Left ventricle myocardium superior (tissue), 1 donor: ENCODE measurements around the gene NDFIP2. TPM values are rescaled to one million over a fixed set of nuclear protein-coding genes. Genes with fewer than 3 reads are reported as not detected.
"Not testable (repeated sequence)": the region's sequence is repeated elsewhere in the genome, so short reads cannot be mapped to it uniquely, and the experiment has no call there.

Source experiments
- ATAC-seq: fragments of 200-7000 bp; cut with Tn5 transposase; one replicate; pipeline ENCODE4 v1.9.1; 2020; ENCODE audit warnings: mild to moderate bottlenecking, moderate library complexity
- DNase-seq: peaks from one replicate; pipeline ENCODE4 v3.0.0-alpha.2; 2020
- intact Hi-C: fragments of 100-400 bp; cut with micrococcal nuclease; formaldehyde crosslinking; loops from one replicate; pipeline ENCODE4 v1.11.0; 2022
- total RNA-seq: library from RNA; stranded (reverse); fragmentation: NEBNext Ultra II Directional; extraction: Animal tissue kit (Norgen Biotek cat#: 25700); gene quantifications from one replicate; pipeline ENCODE4 v1.2.1, GENCODE V29; 2021
- donor health status: DM: no; HTN: yes; CAD: no; lungs with severe emphysema.

Gene NDFIP2
- total RNA-seq, 1 donor from 2014 or later: 46.3 TPM

- intact Hi-C loops: no loop called here
- DNase-seq (no peak), ATAC-seq (no peak)
These were observed 76.7 kb downstream of the NDFIP2 start for GRCh38 chr13:79557666-79558065.

- peak; percentile 20 for DNase-seq
- intact Hi-C loops: no loop called here
- no peak for ATAC-seq
These were observed 80.0 kb downstream of the NDFIP2 start for GRCh38 chr13:79560954-79561353.

- intact Hi-C loops: no loop called here
- ATAC-seq (no peak), DNase-seq (no peak)
These were observed 81.6 kb downstream of the NDFIP2 start for GRCh38 chr13:79562557-79562956.

- intact Hi-C loops: no loop called here
- ATAC-seq: no peak
- DNase-seq: no peak
These were observed 85.2 kb downstream of the NDFIP2 start for GRCh38 chr13:79566118-79566517.

GRCh38 chr13:79571147-79571546 lies 90.2 kb downstream of the NDFIP2 start:
- DNase-seq (no peak), ATAC-seq (no peak)
- intact Hi-C loops: no loop called here

GRCh38 chr13:79573892-79574291 lies 92.9 kb downstream of the NDFIP2 start:
- ATAC-seq, DNase-seq, intact Hi-C loops: not testable (repeated sequence)

- intact Hi-C loops: no loop called here
- ATAC-seq (peak; percentile 84), DNase-seq (peak; percentile 53)
These were observed 100.9 kb downstream of the NDFIP2 start for GRCh38 chr13:79581870-79582315.

GRCh38 chr13:79582896-79583295 lies 101.9 kb downstream of the NDFIP2 start:
- no peak for DNase-seq
- no peak for ATAC-seq
- intact Hi-C loops: no loop called here

GRCh38 chr13:79585033-79585432 lies 104.1 kb downstream of the NDFIP2 start:
- intact Hi-C loops: no loop called here
- no peak for ATAC-seq
- DNase-seq: no peak

GRCh38 chr13:79589603-79590393 lies 108.8 kb downstream of the NDFIP2 start:
- ATAC-seq: no peak
- no peak for DNase-seq
- intact Hi-C loops: no loop called here

GRCh38 chr13:79590394-79590676 lies 109.4 kb downstream of the NDFIP2 start:
- DNase-seq (no peak), ATAC-seq (no peak)
- intact Hi-C loops: no loop called here

GRCh38 chr13:79591493-79591892 lies 110.5 kb downstream of the NDFIP2 start:
- DNase-seq: no peak
- ATAC-seq: no peak
- intact Hi-C loops: no loop called here

- intact Hi-C loops: no loop called here
- DNase-seq (no peak), ATAC-seq (no peak)
These were observed 112.2 kb downstream of the NDFIP2 start for GRCh38 chr13:79593121-79593520.

- intact Hi-C loops: no loop called here
- ATAC-seq (no peak), DNase-seq (no peak)
These were observed 112.8 kb downstream of the NDFIP2 start for GRCh38 chr13:79593641-79594275.

GRCh38 chr13:79600146-79600545 lies 119.2 kb downstream of the NDFIP2 start:
- ATAC-seq, intact Hi-C loops: not testable (repeated sequence)
- peak; percentile 26 for DNase-seq

GRCh38 chr13:79602936-79603335 lies 122.0 kb downstream of the NDFIP2 start:
- ATAC-seq (no peak), DNase-seq (no peak)
- intact Hi-C loops: no loop called here

- ATAC-seq (no peak), DNase-seq (no peak)
- intact Hi-C loops: no loop called here
These were observed 123.8 kb downstream of the NDFIP2 start for GRCh38 chr13:79604752-79605151.
